GM12892 (cell line): ENCODE results near the gene TICAM2.

Source experiments
- POLR2A ChIP-seq: IDR thresholded peaks from 2 replicates; pipeline ENCODE4 v1.6.1; 2011; ENCODE audit warnings: low read depth, low read length, control low read depth
- POLR2AphosphoS5 ChIP-seq: IDR thresholded peaks from 2 replicates; pipeline ENCODE4 v1.6.1; 2011; ENCODE audit warnings: low read depth, low read length, control low read depth
- TAF1 ChIP-seq: IDR thresholded peaks from 2 replicates; pipeline ENCODE4 v1.6.1; 2011; ENCODE audit warnings: low read depth, mild to moderate bottlenecking, control low read depth, low read length, borderline replicate concordance

DNA sequence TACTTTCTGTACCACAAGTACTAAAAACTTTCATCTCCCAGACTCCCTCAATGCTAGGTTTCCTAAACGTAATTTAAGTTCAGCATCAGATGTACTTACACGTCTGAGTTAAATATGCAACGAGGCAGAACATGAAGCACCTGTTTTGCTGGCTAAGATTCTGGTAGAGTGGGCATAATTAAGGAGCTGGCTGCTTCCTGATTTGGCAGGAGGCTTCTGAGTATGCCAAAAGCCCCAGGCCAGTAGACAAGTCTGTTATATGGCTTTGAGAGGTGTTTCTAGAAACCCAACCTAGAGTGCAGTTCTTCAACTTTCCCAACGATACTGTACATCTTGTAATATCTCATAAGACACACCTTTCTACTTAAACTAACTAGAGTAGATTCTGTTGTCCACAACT, 13.6 kb downstream of the TICAM2 start:
- TF ChIP-seq POLR2AphosphoS5 (no peak), TAF1 (no peak), POLR2A (no peak)
